Peyer's patch (tissue), 4 donors: ENCODE results near the gene DOCK10.

Experiments
- CTCF ChIP-seq, 6 experiments: fragments of 450-650 bp in 4 of 6; fragments of 200-600 bp in 2 of 6; sonication (generic) in 1 of 6; IDR thresholded peaks; one replicate each; pipeline ENCODE4 v1.5.1; 2017 to 2019; ENCODE audit warnings: antibody characterized with exemption in 6 of 6, mild to moderate bottlenecking in 3 of 6, moderate library complexity in 1 of 6
- POLR2A ChIP-seq, 2 donors: fragments of 450-650 bp; IDR thresholded peaks; one replicate each; pipeline ENCODE4 v1.5.1; 2017; ENCODE audit warnings: antibody characterized with exemption in 2 of 2, mild to moderate bottlenecking in 2 of 2, moderate library complexity in 2 of 2

GRCh38 chr2:224986477-224986876 lies 55.8 kb downstream of the DOCK10 start:
- TF ChIP-seq CTCF (IDR thresholded peaks at IDR 0.05): no peak
- no peak for TF ChIP-seq POLR2A (IDR thresholded peaks at IDR 0.05)
